GM12865 (cell line): ENCODE measurements around the gene CLEC16A.

Source experiments
- DNase-seq: peaks from one replicate; pipeline ENCODE4 v3.0.0; 2010; ENCODE audit warnings: low read depth
- H3K4me3 ChIP-seq: 2 replicates; pipeline ENCODE4 v1.5.1; 2011; ENCODE audit warnings: mild to moderate bottlenecking, low read depth, low read length, control low read depth
- CTCF ChIP-seq: IDR thresholded peaks from 2 replicates; pipeline ENCODE4 v1.5.1; 2011; ENCODE audit warnings: low read length, control low read depth, low read depth, inconsistent platforms; ENCODE audit not compliant: insufficient read depth; ENCODE audit errors: missing control alignments

The CLEC16A gene

GRCh38 chr16:11090232-11090631, 145.9 kb downstream of the CLEC16A start:
- no peak for DNase-seq
- H3K4me3 ChIP-seq, result no peak overlapping the region
- TF ChIP-seq CTCF, result no peak

- DNase-seq, result no peak
- H3K4me3 ChIP-seq, result no peak overlapping the region
- TF ChIP-seq CTCF, result no peak
Measured at GRCh38 chr16:11091021-11091785, 146.8 kb downstream of the CLEC16A start.

- no peak overlapping the region for H3K4me3 ChIP-seq
- DNase-seq, result no peak
- TF ChIP-seq CTCF, result no peak
Measured at GRCh38 chr16:11092788-11093571, 148.6 kb downstream of the CLEC16A start.

- H3K4me3 ChIP-seq, result no peak overlapping the region
- no peak for TF ChIP-seq CTCF
- DNase-seq, result no peak
Measured at GRCh38 chr16:11093572-11094074, 149.3 kb downstream of the CLEC16A start.

GRCh38 chr16:11094075-11094856, 149.9 kb downstream of the CLEC16A start:
- H3K4me3 ChIP-seq, result no peak overlapping the region
- no peak for TF ChIP-seq CTCF
- peak; percentile 82 for DNase-seq

GRCh38 chr16:11094857-11095565, 150.6 kb downstream of the CLEC16A start:
- no peak for TF ChIP-seq CTCF
- peak; percentile 47 for DNase-seq

More at GRCh38 chr16:11094857-11095565, 150.6 kb downstream of the CLEC16A start:
- no peak overlapping the region for H3K4me3 ChIP-seq
